Stimulated activated CD8-positive, alpha-beta memory T cell treated with anti-CD3 and anti-CD28 coated beads, Interleukin-12 subunit alpha, Interleukin-12 subunit beta, amount 100 ng/mL, for 24 hours (primary cell): ENCODE measurements around the gene ASGR2.
"Not testable (repeated sequence)": the region's sequence is repeated elsewhere in the genome, so short reads cannot be mapped to it uniquely, and the experiment has no call there.

Experiments
- DNase-seq: peaks from one replicate; pipeline ENCODE4 v3.0.0-alpha.2; 2020; ENCODE audit errors: extremely low read depth

The ASGR2 gene

DNA sequence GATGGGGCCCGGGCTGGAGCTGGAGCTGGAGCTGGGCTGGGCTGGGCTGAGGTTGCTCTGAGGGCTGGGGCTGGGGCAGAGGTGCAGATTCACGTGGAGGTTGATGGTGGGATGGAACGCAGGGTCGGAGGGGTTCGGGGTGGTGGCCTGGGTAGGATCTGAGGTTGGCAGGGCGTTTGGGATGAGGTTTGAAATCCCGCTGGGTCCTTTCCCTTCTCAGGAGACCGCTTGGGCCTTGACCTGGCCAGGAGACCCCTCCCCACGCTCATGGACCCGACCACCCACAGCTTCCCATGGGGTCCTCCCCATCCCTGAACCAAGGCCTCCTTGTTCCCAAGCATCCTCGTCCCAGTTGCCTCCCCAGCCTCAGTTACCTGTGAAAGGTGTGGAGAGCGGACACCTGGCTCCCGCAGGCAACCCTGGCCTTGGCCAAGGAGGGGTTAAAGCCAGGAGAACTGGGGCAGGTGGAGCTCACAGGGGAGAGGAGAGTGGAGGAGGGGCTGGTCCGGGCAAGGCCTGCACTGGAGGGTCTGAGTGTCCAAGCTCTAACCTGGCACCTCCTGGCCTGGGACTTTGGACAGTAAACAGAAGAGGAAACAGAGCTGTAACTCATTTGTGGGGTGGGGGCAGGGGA, at the start of gene ASGR2:
ASGR2 (minus strand) TSS at position 582 of the 634 bp plus-strand sequence. CDS start 582 bp downstream, outside the sequence.
- DNase-seq, result no peak

DNA sequence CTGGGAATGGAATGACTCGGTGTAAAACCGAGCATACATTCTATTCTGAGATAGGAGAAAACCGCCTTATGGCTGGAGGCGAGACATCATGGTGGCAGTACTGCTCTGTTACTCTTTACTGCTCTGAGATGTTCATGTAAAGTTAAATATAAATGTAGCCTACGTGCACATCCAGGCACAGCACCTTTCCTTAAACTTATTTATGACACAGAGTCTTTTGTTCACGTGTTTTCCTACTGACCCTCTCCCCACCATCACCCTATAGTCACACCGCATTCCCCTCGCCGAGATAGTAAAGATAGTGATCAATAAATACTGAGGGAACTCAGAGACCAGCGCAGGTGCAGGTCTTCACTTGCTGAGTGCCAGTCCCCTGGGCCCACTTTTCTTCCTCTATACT, 44.9 kb upstream of the ASGR2 start:
- not testable (repeated sequence) for DNase-seq

DNA sequence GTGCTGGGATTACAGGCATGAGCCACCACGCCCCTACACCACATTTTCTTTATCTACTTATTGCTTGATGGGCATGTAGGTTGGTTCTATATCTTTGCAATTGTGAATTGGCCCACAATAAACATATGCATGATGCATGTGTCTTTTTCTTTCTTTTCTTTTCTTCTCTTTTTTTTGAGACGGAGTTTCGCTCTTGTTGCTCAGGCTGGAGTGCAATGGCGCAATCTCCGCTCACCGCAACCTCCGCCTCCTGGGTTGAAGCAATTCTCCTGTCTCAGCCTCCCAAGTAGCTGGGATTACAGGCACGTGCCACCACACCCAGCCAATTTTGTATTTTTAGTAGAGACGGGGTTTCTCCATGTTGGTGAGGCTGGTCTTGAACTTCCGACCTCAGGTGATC, 43.8 kb upstream of the ASGR2 start:
- not testable (repeated sequence) for DNase-seq

GRCh38 chr17:7156342-7156940, 41.8 kb upstream of the ASGR2 start:
- DNase-seq, result no peak

- DNase-seq, result no peak
Observed at GRCh38 chr17:7147772-7148171, 33.1 kb upstream of the ASGR2 start.

DNA sequence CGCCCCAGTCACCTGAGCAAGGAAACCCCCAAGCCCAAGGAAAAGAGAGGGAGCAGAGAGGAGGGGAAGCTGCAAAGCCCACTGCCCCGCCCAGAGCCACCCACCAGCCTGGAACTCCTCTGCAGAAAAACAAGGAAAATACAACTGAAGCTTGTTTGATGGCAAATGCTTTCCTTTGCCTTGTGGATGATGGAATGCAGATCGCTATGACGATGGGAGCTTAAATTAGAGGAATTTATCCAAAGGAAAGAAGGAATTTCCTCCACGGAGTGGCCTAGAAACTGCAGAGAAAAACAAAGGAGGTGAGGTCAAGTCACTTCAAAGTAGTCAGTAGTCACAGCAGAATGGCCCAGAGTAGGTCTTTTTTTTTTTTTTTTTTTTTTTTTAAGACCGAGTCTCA, 31.5 kb upstream of the ASGR2 start:
- DNase-seq, result no peak

DNA sequence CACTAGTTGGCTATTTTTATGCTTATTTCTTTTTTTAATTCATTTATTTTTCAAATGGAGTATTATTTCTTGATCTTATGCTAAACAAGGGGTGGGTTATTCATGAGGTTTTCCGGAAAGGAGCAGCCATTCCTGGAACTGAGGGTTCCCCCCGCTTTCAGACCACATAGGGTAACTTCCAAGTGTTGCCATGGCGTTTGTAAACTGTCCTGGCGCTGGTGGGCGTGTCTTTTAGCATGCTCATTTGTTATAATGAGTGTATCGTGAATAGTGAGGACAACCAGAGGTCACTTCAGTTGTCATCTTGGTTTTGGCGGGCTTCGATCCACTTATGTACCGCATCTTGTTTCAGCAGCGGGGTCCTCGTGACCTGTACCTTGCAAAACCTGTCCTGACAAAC, 29.6 kb upstream of the ASGR2 start:
- no peak for DNase-seq

GRCh38 chr17:7141824-7142223, 27.2 kb upstream of the ASGR2 start:
- DNase-seq, result no peak

- DNase-seq, result no peak
Observed at GRCh38 chr17:7139400-7139799, 24.8 kb upstream of the ASGR2 start.

DNA sequence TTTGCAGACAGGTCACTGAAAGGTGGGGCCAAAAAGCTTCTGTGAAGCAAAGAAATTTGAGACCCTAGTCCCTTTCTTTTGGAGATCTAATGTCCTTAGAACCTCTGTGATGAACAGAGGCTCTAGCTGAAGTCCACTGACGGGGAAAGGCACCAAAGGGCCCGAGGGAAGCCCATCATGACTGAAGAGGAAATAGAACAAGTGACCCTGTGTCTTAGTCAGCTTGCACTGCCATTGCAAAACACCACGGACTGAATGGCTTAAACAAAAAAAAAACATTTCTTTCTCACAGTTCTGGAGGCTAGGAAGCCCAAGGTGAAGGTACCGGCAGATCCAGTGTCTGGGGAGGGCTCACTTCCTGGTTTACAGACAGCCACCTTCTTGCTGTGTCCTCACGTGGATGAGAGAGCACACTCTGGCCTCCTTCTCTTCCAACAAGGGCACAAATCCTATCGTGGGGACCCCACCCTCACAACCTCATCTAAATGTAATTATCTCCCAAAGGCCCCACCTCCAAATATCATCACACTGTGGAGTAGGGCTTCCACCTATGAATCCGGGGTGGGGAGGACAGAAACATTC, 24.3 kb upstream of the ASGR2 start:
- no peak for DNase-seq

DNA sequence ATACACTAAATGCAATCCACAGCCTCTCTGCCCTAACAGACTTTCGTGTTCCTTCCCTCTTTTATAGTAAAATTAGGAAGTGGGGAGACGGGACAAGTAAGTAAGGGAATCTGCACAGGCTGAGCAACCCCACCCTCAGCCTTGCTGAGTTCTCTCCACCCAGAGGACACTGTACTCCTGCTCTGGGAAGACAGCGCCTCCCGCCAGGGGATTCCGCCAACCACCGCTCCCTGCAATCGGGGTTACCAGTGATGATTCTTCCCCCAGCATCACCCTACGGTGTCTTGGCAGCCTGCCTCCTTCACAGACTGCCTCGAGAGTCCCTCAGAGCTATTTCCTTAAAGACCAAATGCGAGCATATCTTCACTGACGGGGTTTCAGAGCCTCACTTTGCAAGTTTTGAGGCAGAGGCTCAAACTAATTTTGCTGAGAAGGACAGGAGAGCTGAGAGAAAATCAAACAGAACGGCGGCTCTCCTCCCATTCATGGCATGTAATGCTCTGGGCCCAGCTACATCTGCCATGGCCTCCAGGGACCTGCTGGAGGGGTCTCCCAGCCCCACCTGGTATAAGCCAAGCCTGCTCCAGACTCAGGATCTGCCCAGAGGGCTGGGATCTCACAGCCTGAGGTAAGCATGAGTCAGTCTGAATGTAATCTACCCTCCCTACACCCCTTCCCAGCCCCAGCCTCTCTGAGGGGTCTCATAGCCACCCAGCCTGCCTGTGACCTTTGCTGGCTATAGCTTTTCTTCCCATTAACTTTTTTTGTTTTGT, 22.7 kb upstream of the ASGR2 start:
- no peak for DNase-seq

DNA sequence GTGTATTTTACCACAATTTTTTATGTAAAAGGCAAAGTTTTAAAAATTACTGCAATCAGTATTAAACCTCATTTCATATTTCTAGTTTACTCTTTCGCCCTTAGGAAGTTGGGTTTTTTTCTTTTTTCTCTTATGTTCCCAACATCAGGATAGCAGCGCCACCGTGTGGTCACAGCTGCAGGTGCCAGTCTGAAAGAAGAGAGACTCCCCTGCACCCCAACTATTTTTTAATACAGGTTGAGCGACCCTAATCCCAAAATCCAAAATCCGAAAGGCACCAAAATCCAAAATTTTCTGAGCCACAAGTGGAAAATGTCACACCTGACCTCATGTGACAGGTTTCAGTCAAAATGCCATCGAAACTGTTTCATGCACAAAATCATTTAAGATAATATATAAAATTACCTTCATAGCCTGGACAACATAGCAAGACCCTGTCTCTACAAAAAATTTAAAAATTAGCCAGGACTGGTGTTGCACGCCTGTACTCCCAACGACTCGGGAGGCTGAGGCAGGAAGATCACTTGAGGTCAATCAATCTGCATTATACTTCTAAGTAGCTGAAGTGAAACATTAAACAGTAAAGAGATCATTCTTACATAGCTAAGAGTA, 21.8 kb upstream of the ASGR2 start:
- DNase-seq, result peak; percentile 50

DNA sequence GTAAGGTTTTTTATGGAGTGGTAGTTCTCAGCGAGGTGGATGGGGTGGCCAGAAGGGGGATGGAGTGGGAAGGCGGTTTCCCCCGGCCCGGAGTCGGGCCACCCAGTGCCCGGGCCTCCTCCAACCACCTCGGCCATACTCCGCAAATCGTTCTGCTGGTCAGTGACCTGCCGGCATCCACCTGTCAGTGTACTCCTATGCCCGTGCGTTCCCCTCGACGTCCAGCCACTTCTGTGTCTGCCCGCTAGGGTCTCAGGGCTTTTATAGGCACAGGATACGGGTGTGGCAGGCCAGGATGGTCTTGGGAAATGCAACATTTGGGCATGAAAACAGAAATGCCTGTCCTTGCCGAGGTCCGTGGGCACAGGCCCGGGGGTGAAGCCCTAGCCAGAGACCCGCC, 19.3 kb upstream of the ASGR2 start:
- no peak for DNase-seq

DNA sequence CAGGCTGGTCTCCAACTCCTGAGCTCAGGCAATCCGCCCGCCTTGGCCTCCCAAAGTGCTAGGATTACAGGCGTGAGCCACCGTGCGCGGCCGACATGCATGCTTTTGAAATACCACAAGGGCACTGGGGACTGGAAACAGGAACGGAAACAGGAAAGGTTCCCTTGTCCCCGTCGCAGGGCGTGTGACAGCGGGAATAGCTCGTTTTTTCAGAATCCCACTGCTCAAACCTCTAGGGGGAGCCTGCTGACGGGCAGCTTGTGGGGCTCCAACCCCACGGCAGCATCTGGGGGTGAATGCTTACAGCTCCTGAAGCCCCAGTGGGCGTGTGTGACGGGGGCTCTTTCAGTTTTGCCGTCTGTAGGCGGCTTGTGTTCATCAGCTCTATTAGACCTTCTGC, 18.8 kb upstream of the ASGR2 start:
- DNase-seq, result no peak

DNA sequence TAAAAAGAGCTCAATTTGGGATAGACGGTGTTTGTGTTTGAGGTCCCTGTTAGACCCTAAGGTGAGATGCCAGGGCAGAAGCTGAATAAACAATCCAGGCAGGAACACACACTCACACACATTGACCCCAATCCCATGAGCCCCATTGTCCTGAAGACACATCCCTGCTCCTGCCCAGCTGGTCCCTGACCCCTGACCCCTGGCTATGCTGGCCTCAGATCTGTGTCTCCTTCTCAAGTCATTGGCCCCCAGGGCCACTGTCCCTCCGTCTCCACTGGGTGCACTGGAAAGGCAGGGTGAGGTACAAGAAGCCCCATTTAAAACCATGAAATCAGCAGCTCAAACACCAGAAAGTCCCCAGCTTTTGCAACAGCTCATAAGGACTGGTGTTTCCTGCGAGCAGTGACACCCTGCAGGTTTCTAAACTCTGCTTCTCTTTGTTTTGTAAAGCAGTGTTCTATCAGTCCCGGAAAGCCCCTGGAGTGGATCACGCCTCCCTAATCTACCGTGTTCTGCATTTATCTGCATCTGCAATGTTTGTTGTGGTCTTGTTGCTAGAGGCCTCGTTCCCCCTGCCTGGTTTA, 18.0 kb upstream of the ASGR2 start:
- DNase-seq, result peak; percentile 10

DNA sequence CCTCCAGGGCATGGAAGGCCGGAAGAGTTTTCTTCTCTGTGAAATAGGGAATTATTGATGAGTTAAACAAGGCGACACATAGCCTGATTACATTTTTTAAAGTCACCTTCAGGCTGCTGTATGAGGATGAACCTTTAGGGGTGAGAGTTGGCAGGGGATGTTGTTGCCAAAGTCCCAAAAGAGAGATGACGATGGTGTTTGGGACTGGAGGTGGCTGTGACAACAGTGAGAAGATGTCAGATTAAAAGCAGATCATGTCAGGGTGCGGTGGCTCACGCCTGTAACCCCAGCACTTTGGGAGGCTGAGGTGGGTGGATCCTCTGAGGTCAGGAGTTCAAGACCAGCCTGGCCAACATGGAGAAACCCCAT, 16.8 kb upstream of the ASGR2 start:
- DNase-seq, result no peak

GRCh38 chr17:7130621-7131422, 16.2 kb upstream of the ASGR2 start:
- no peak for DNase-seq

- no peak for DNase-seq
Observed at GRCh38 chr17:7129311-7129710, 14.7 kb upstream of the ASGR2 start.

DNA sequence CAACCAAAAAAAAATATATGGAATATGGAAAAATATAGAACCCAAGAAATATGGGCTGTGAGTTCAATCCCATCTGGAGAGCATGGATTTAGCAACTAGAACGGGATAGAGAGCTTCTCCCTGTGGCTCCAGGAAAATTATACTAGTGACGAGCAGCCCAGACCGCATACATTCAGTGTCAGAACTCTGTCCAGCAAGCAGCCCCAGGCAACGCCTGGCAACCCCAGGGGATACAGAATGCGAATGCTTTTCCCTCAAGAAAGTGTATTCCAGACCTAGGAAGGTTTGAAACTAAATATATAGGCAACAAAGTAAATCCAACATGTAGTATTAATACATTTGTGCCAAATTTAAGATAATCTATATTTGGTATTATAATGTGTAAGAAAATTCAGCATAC, 13.5 kb upstream of the ASGR2 start:
- DNase-seq, result no peak

DNA sequence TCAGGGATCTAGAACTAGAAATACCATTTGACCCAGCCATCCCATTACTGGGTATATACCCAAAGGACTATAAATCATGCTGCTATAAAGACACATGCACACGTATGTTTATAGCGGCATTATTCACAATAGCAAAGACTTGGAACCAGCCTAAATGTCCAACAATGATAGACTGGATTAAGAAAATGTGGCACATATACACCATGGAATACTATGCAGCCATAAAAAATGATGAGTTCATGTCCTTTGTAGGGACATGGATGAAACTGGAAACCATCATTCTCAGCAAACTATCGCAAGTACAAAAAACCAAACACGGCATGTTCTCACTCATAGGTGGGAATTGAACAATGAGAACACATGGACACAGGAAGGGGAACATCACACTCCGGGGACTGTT, 12.9 kb upstream of the ASGR2 start:
- DNase-seq, result not testable (repeated sequence)

DNA sequence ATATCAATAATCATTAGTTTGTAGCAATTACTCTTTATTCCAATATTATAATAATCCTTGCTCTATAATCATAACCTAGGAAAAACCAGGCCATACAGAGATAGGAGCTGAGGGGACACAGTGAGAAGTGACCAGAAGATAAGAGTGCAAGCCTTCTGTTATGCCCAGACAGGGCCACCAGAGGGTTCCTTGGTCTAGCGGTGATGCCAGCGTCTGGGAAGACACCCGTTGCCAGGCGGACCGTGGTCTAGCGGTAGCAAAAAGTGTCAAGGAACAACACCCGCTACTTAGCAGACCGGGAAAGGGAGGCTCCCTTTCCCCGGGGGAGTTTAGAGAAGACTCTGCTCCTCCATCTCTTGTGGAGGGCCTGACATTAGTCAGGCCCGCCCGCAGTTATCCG, 11.8 kb upstream of the ASGR2 start:
- DNase-seq, result not testable (repeated sequence)
